Activated CD8-positive, alpha-beta memory T cell treated with anti-CD3 and anti-CD28 coated beads, Interleukin-2, amount 10 ng/mL, durations not matched to agents 7 days and 5 days (primary cell): ENCODE measurements around the gene LINS1. TPM values are rescaled to one million over a fixed set of nuclear protein-coding genes. Genes with fewer than 3 reads are reported as not detected.
"Not testable (repeated sequence)": the region's sequence is repeated elsewhere in the genome, so short reads cannot be mapped to it uniquely, and the experiment has no call there.

ENCODE experiments used
- ATAC-seq: fragments of 150-1000 bp; cut with Tn5 transposase; one replicate; pipeline ENCODE4 v1.10.0; 2021; ENCODE audit warnings: moderate library complexity
- CTCF ChIA-PET: fragments of 350-600 bp; sonication (Branson Sonifier 250); formaldehyde crosslinking; loops from one replicate; lab custom pipeline; 2021; ENCODE audit warnings: antibody characterized with exemption; lab: Charles Lee
- DNase-seq: peaks from one replicate; pipeline ENCODE4 v3.0.0-alpha.2; 2020
- H3K27ac Mint-ChIP-seq: one replicate; pipeline ENCODE4 v1.8.0; 2021; ENCODE audit warnings: mild to moderate bottlenecking, mixed read lengths
- H3K27me3 Mint-ChIP-seq: one replicate; pipeline ENCODE4 v1.8.0; 2021; ENCODE audit warnings: mixed read lengths
- H3K36me3 Mint-ChIP-seq: one replicate; pipeline ENCODE4 v1.8.0; 2021; ENCODE audit warnings: mild to moderate bottlenecking, mixed read lengths
- H3K4me1 Mint-ChIP-seq: one replicate; pipeline ENCODE4 v1.8.0; 2021; ENCODE audit warnings: mixed read lengths
- H3K4me3 Mint-ChIP-seq: one replicate; pipeline ENCODE4 v1.8.0; 2021; ENCODE audit warnings: mild to moderate bottlenecking, moderate library complexity, mixed read lengths
- H3K9me3 Mint-ChIP-seq: one replicate; pipeline ENCODE4 v1.8.0; 2022; ENCODE audit warnings: low read depth, mixed read lengths
- total RNA-seq, 2 experiments: library from RNA; stranded (reverse); gene quantifications; one replicate each; pipeline ENCODE4 v1.2.3, GENCODE V29; 2021

The LINS1 gene
- total RNA-seq, 2 experiments from 2014 or later = 30.1 to 30.8 TPM

- H3K27ac Mint-ChIP-seq = peak overlapping the region; percentile 99
- peaks cover 59% of the 10 kb centered on the region for H3K4me1 Mint-ChIP-seq
- H3K9me3 Mint-ChIP-seq = no peaks in the 10 kb centered on the region
- peaks cover 25% of the 10 kb centered on the region for H3K36me3 Mint-ChIP-seq
- H3K4me3 Mint-ChIP-seq = peak overlapping the region; percentile 80
- CTCF ChIA-PET = interaction anchor here (0.6 to 2.2 kb wide), 7 partner anchors 10 to 654 kb away, joined by 3 to 8 read pairs (median 4); partner anchors contain the start of gene CHSY1
- DNase-seq (no peak), ATAC-seq (no peak)
- no peaks in the 10 kb centered on the region for H3K27me3 Mint-ChIP-seq
These were observed 4.1 kb downstream of the LINS1 start for GRCh38 chr15:100597862-100598261.

DNA sequence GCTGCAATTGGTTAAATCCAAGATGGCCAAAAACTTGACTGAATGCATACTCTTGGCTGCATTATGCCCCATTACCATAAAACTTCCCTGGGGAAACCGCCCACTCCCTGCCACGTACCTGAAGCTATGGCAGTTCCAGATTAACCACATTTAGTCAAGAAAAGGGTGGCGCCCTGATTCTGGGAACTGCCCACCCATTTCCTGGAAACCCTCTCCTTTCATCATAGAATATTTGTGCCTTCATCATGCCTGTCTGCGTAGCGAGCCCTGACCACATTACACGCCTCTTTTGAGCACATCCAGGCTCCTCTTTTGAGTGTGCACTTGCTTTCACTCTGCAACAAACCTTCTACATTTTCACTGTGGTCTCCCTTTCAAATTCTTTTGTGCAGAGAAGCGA lies 5.2 kb downstream of the LINS1 start:
- CTCF ChIA-PET = interaction anchor here (0.7 to 2.5 kb wide), 9 partner anchors 23 to 688 kb away, joined by 3 to 14 read pairs (median 3); no protein-coding TSS in a partner anchor
- H3K4me3 Mint-ChIP-seq = peak overlapping the region; percentile 80
- H3K36me3 Mint-ChIP-seq = peaks cover 32% of the 10 kb centered on the region

GRCh38 chr15:100595964-100596363 lies 6.0 kb downstream of the LINS1 start:
- H3K9me3 Mint-ChIP-seq = no peaks in the 10 kb centered on the region
- H3K4me3 Mint-ChIP-seq = peak overlapping the region; percentile 80
- H3K27ac Mint-ChIP-seq = peak overlapping the region; percentile 99
- H3K27me3 Mint-ChIP-seq = no peaks in the 10 kb centered on the region
- ATAC-seq (peak; percentile 3), DNase-seq (peak; percentile 51)
- peaks cover 70% of the 10 kb centered on the region for H3K4me1 Mint-ChIP-seq
- CTCF ChIA-PET = interaction anchor here (0.8 to 2.5 kb wide), 5 partner anchors 24 to 413 kb away, joined by 3 to 14 read pairs (median 6); no protein-coding TSS in a partner anchor
- peaks cover 39% of the 10 kb centered on the region for H3K36me3 Mint-ChIP-seq

More for the DNA sequence above, 5.2 kb downstream of the LINS1 start:
- ATAC-seq (peak; percentile 87), DNase-seq (peak; percentile 98)
- no peaks in the 10 kb centered on the region for H3K9me3 Mint-ChIP-seq
- H3K4me1 Mint-ChIP-seq = peaks cover 66% of the 10 kb centered on the region
- H3K27ac Mint-ChIP-seq = peak overlapping the region; percentile 99
- no peaks in the 10 kb centered on the region for H3K27me3 Mint-ChIP-seq

DNA sequence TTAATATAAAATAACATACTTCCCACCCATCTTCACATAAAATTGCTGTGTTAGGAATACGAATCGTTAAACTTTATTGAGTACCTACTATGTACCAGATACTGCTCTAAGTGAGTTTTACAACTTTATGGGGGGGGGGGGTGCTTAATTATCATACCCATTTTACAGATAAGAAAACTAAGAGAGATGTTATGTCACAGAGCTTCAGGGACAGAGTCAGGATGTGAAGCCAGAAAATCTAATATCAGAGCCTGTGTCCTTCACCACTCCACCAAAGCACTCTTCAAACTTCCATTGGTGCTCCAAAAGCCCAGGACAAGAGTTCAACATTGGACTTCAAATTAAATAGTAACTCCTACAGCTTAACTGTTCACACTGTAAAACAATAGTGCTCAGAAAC lies 8.6 kb downstream of the LINS1 start:
- Mint-ChIP-seq H3K27ac (no peak overlapping the region), H3K27me3 (no peaks in the 10 kb centered on the region), H3K4me1 (peaks cover 53% of the 10 kb centered on the region), H3K9me3 (peaks cover 5% of the 10 kb centered on the region), H3K36me3 (peaks cover 53% of the 10 kb centered on the region), H3K4me3 (no peak overlapping the region)
- ATAC-seq (no peak), DNase-seq (no peak)
- CTCF ChIA-PET = interaction anchor here (1.2 to 1.6 kb wide), 2 partner anchors 21 to 243 kb away, joined by 3 to 5 read pairs; no protein-coding TSS in a partner anchor

DNA sequence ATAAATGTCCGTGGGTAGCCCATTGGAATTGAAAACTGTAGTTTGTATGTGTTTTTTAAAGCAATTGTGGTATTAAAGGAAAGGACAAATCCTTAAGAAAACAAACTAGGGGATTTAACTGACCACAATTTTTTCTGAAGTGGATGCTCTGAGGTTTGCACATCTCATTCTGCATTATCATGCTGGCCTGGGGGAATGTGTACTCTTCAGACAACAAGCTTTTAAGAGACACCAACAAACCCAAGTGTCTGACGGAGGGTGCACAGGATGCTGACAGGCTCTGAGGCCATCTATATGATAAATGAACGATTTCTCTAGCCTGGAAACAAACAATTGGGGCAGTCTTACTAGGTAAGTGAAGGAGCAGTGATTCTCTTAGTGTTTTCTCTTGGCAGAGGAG lies 9.1 kb downstream of the LINS1 start:
- ATAC-seq (no peak), DNase-seq (no peak)
- Mint-ChIP-seq H3K4me3 (no peak overlapping the region), H3K4me1 (peaks cover 49% of the 10 kb centered on the region), H3K27me3 (no peaks in the 10 kb centered on the region), H3K36me3 (peaks cover 54% of the 10 kb centered on the region), H3K27ac (no peak overlapping the region), H3K9me3 (peaks cover 5% of the 10 kb centered on the region)
- CTCF ChIA-PET = interaction anchor here (1.2 to 1.6 kb wide), 2 partner anchors 20 to 243 kb away, joined by 3 to 5 read pairs; no protein-coding TSS in a partner anchor

GRCh38 chr15:100591835-100592234 lies 10.1 kb downstream of the LINS1 start:
- H3K9me3 Mint-ChIP-seq = peaks cover 5% of the 10 kb centered on the region
- no peaks in the 10 kb centered on the region for H3K27me3 Mint-ChIP-seq
- peaks cover 40% of the 10 kb centered on the region for H3K4me1 Mint-ChIP-seq
- no peak overlapping the region for H3K27ac Mint-ChIP-seq
- DNase-seq (no peak), ATAC-seq (no peak)
- CTCF ChIA-PET = interaction anchor here (1.6 kb wide), 1 partner anchor 19 kb away, joined by 5 read pairs; no protein-coding TSS in a partner anchor
- H3K36me3 Mint-ChIP-seq = peaks cover 60% of the 10 kb centered on the region
- no peak overlapping the region for H3K4me3 Mint-ChIP-seq

DNA sequence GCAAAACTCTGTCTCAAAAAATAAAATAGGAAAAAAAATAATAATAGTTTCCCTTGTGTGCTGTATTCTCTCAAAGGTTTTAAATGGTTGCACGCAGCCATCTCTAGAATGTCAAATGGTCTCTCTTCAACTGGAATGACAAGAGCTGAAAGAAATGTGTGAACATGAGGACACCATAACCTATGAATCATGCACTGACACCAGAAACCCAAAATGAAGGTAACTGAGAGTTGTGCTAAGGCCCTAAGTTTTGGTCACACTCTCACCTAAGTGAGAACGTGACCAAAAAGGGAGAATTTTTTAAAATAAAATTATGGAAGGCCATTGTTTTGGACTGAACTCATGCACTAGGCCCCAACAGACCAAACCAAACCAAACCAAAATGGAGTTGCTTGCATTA lies 10.8 kb downstream of the LINS1 start:
- H3K27ac Mint-ChIP-seq, CTCF ChIA-PET, ATAC-seq, H3K27me3 Mint-ChIP-seq, DNase-seq, H3K9me3 Mint-ChIP-seq, H3K4me3 Mint-ChIP-seq: not testable (repeated sequence)
- H3K36me3 Mint-ChIP-seq = peaks cover 66% of the 10 kb centered on the region
- H3K4me1 Mint-ChIP-seq = peaks cover 35% of the 10 kb centered on the region

DNA sequence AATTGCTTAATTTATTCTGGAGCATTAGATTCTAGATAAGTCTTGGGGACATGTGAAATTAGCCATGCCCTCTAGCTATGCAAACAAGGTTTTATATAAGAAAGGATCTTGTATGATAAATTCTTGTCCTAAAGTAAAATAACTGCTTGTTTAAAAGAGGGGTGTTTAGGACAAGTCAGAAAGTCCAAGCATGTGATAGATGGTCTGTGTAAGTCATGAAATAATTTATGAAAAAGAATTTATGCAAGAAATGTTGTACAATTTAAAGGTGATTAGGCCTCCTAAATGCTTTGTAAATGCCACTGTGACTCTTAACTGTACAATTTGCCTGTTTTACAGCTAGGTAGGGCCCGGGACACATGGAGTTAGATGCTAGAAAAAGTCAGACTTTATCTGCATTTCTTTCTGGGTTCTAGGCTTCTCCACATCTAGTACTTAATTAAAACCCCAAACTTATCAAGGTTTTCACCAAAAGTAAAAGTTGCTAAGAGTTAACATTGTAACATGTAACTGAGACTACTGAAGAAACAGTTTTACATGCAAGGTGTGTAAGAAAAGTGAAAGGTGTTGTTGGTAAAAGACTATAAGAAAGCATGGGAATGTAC lies 13.2 kb downstream of the LINS1 start:
- Mint-ChIP-seq H3K9me3 (peaks cover 7% of the 10 kb centered on the region), H3K4me3 (no peak overlapping the region), H3K4me1 (peaks cover 17% of the 10 kb centered on the region), H3K27ac (no peak overlapping the region), H3K27me3 (no peaks in the 10 kb centered on the region), H3K36me3 (peaks cover 76% of the 10 kb centered on the region)
- DNase-seq = no peak
- CTCF ChIA-PET = interaction anchor here (0.8 kb wide), 1 partner anchor 457 kb away, joined by 3 read pairs; no protein-coding TSS in a partner anchor
- no peak for ATAC-seq

DNA sequence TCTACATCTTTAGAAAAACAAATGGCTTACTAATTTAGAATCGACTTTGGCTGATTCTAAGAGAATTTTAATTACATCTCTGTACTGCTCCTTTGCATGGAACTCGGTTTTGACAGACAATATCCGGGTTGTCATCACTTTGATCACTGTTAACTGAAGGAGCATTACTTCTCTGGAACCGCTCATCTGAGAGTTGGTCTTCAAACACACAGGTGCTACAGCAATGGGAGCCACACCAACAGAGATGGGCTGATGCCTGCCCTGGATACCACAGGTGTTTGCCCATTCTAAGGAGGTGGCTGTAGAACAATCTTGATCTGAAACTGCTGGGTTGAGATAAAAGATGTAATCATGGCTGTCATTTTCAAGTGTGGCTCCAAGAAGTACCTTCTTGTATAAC lies 21.6 kb downstream of the LINS1 start:
- DNase-seq = no peak
- Mint-ChIP-seq H3K4me1 (peaks cover 6% of the 10 kb centered on the region), H3K9me3 (peaks cover 5% of the 10 kb centered on the region), H3K27me3 (no peaks in the 10 kb centered on the region), H3K36me3 (peaks cover 54% of the 10 kb centered on the region), H3K27ac (peak overlapping the region; percentile 9), H3K4me3 (no peak overlapping the region)
- no peak for ATAC-seq
- CTCF ChIA-PET = no interaction called here

DNA sequence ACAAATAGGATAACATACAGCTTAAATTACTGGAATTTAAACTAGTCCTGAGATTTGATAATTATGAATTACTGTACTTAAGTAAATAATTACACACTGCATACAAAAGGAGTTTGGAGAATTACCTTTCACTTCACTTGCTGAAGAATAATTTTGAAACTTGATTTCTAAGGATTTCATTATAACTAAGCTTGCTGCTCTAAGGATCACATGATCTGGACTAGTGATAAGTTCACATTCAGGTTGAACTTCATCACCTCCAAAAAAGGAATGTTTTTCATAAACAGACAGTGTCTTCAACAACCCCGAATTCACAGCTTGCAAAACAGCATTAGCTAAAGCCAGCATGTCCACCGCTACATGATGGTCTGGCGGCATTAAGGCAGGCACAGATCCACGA lies 28.5 kb downstream of the LINS1 start:
- Mint-ChIP-seq H3K27ac (no peak overlapping the region), H3K36me3 (peaks cover 51% of the 10 kb centered on the region), H3K4me1 (peaks cover 22% of the 10 kb centered on the region), H3K27me3 (no peaks in the 10 kb centered on the region), H3K4me3 (no peak overlapping the region), H3K9me3 (no peaks in the 10 kb centered on the region)
- CTCF ChIA-PET = interaction anchor here (0.6 to 5.5 kb wide), 4 partner anchors 24 to 231 kb away, joined by 3 to 57 read pairs (median 5); partner anchors contain the start of gene ADAMTS17
- DNase-seq (no peak), ATAC-seq (no peak)

GRCh38 chr15:100572362-100572983 lies 29.5 kb downstream of the LINS1 start:
- H3K27ac Mint-ChIP-seq = peak overlapping the region; percentile 79
- H3K27me3 Mint-ChIP-seq = no peaks in the 10 kb centered on the region
- no peak overlapping the region for H3K4me3 Mint-ChIP-seq
- H3K9me3 Mint-ChIP-seq = no peaks in the 10 kb centered on the region
- H3K4me1 Mint-ChIP-seq = peaks cover 22% of the 10 kb centered on the region
- no peak for ATAC-seq
- H3K36me3 Mint-ChIP-seq = peaks cover 47% of the 10 kb centered on the region
- CTCF ChIA-PET = interaction anchor here (0.6 to 5.5 kb wide), 15 partner anchors 8 to 644 kb away, joined by 3 to 57 read pairs (median 4); partner anchors contain the start of genes ADAMTS17, ASB7, CERS3 and LINS1
- no peak for DNase-seq

GRCh38 chr15:100571592-100572167 lies 30.3 kb downstream of the LINS1 start:
- DNase-seq (no peak), ATAC-seq (no peak)
- H3K27me3 Mint-ChIP-seq = no peaks in the 10 kb centered on the region
- H3K4me1 Mint-ChIP-seq = peaks cover 22% of the 10 kb centered on the region
- CTCF ChIA-PET = interaction anchor here (1.0 to 5.5 kb wide), 11 partner anchors 7 to 643 kb away, joined by 3 to 57 read pairs (median 5); partner anchors contain the start of genes ADAMTS17, ASB7 and LINS1
- no peaks in the 10 kb centered on the region for H3K9me3 Mint-ChIP-seq
- peaks cover 44% of the 10 kb centered on the region for H3K36me3 Mint-ChIP-seq
- peak overlapping the region; percentile 47 for H3K4me3 Mint-ChIP-seq
- peak overlapping the region; percentile 79 for H3K27ac Mint-ChIP-seq

- ATAC-seq (peak; percentile 47), DNase-seq (no peak)
- Mint-ChIP-seq H3K4me3 (no peak overlapping the region), H3K27ac (peak overlapping the region; percentile 79), H3K36me3 (peaks cover 37% of the 10 kb centered on the region), H3K27me3 (no peaks in the 10 kb centered on the region), H3K4me1 (peaks cover 22% of the 10 kb centered on the region), H3K9me3 (no peaks in the 10 kb centered on the region)
- CTCF ChIA-PET = interaction anchor here (1.2 to 5.5 kb wide), 5 partner anchors 9 to 232 kb away, joined by 3 to 57 read pairs (median 5); partner anchors contain the start of gene ADAMTS17
These were observed 31.2 kb downstream of the LINS1 start for GRCh38 chr15:100570735-100571313.
